HG03442 (cell line): Measurements from ENCODE around the gene ERI3.
"Not testable (repeated sequence)": the region's sequence is repeated elsewhere in the genome, so short reads cannot be mapped to it uniquely, and the experiment has no call there.

Experiments used
- ATAC-seq: cut with Tn5 transposase; IDR thresholded peaks from one replicate; pipeline ENCODE4 v1.9.1; 2021; ENCODE audit warnings: mild to moderate bottlenecking, moderate library complexity; ENCODE audit not compliant: unreplicated experiment

ERI3 gene

DNA sequence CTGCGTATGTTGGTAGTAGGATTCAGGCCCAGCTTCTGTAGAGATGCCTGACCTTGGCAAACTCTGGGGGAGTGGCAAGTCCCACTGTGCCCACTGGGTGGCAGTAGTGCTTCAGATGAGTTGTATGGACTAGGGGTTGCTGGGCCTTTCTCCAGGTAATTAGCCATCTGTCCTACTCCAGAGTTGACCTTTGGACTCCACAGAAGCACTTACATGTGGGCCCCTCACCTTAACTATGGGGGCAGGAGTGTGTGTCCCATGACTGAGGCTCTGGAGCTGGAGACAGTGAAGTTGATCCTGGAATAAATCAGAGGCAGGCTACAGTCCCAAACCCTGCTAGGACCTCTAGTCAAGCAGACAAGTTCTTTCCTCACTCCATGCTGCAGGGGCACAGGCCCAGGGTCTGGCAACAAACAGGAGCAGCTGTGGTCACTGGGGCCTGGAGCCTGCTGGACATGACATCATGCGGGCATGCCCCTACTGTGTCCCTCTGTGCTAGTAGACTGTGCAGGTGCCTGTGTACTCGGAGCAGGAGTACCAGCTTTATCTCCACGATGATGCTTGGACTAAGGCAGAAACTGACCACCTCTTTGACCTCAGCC, 137.1 kb downstream of the ERI3 start:
- no peak for ATAC-seq

DNA sequence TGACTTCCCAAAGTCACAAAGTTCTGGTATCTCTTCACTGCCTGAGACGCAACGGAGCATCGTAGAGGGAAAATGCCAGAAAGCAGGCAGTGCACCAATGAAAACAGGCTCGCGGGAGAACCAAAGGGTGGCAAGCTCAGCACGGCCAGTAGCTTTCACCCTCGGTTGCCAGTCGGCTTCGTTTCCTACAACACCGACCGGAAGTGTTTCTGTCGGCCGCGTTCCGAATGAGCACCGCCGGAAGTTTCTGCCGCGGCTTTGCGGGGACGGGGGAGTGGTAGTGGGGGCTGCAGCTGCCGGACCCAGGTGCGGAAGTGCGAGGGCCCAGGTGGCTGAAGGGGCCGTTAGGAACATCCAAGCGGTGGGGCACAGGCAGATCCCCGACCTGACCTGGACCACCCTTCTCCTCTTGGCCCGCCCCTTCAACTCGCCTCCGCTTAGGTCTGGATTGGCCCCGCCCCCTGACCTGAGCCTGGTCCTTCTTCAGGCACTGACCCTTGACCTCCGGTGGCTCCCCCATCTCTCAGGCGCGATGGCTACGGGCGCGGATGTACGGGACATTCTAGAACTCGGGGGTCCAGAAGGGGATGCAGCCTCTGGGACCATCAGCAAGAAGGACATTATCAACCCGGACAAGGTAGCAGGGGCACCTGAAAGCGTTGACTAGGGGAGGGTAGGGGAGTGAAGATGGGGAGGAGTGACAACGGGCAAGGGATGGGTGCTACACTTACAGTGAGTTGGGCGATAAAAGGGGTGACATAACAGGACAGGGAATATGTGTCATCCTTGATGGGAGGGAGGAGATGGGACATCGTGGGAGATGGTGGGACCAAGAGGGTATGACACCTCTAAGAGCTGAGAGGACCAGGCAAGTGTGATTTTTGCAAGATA, 141.6 kb downstream of the ERI3 start, which contains the start of gene DMAP1:
DMAP1 (plus strand) TSS at position 250 of the 891 bp plus-strand sequence; CDS start at position 533, 283 bp downstream.
- peak; percentile 77 for ATAC-seq

DNA sequence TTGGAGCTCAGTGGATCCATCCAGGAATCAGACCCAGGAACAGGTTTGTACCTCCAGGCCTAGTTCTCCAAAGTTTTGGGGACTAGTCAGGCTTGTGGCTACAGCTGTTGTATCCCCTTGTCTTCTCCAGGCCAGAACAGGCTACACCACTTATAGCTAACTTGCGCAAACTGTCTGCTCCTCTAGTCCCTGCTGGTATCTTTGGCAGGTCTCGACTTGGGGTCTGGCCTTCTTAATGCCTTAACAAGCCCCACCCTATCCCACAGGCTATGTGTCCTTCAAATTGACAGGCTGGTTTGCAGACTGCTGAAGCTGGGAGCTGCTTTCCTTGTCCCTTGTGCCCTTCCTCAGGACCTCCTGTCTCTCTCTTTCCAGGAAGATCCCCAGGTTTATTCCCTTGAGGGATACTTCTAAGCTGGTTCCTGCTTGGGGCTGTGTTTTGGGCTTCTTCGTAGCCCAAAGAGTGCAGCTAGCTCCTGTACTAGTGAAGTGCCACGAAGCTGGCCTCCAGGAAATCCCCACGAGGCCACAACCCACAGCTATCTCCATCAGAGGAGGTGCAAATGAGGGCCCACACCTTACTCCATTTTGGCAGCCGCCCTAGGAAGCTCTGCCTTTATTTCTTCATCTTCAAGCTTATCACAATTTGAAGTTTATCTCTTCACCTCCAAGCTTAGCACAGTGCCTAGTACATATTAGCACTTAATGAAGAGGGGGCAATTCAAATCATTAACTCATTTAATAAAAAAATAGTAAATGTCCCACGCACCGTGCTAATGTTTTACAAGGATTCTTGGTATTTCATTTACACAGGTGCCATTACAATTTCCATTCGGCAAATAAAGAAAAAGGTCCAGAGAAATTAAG, 142.5 kb downstream of the ERI3 start:
- no peak for ATAC-seq

- no peak for ATAC-seq
Measured at GRCh38 chr1:44210595-44210994, 144.5 kb downstream of the ERI3 start.

- ATAC-seq, result no peak
Measured at GRCh38 chr1:44208226-44208625, 146.8 kb downstream of the ERI3 start.

DNA sequence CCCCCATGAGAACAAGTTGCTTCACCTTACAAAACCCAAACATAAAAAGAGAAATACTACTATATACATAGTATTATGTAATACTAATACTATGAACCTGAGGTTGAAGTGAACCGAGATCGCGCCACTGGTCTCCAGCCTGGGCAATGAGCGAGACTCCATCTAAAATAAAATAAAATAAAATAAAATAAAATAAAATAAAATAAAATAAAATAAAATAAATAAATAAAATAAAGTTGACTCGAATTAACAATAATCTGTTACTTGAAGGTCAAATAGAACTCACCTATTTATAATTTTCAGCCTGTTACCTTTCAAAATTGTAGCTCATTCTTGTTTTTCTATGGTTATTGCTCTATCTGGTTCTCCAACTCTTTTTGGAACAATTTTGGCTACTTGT, 148.5 kb downstream of the ERI3 start:
- ATAC-seq, result not testable (repeated sequence)

GRCh38 chr1:44200336-44200735, 154.7 kb downstream of the ERI3 start:
- no peak for ATAC-seq

GRCh38 chr1:44174630-44175029, 180.4 kb downstream of the ERI3 start:
- no peak for ATAC-seq
